Astrocyte (in vitro differentiated cells and primary cell): Measurements from ENCODE around the gene RAB3D.

Source experiments
- CTCF ChIP-seq: IDR thresholded peaks from 2 replicates; pipeline ENCODE4 v1.5.1; 2011; ENCODE audit warnings: low read depth, mild to moderate bottlenecking, inconsistent platforms, low read length, moderate library complexity; ENCODE audit not compliant: insufficient read depth
- EZH2 ChIP-seq: IDR thresholded peaks from 2 replicates; pipeline ENCODE4 v1.6.1; 2012; ENCODE audit warnings: mild to moderate bottlenecking, low read length, inconsistent platforms; ENCODE audit not compliant: insufficient read depth

GRCh38 chr19:11325544-11325943, 13.9 kb downstream of the RAB3D start:
- no peak for TF ChIP-seq CTCF
- TF ChIP-seq EZH2, result no peak
